AG09319 (cell line): ENCODE measurements around the gene PDE4B.

Source experiments
- DNase-seq: peaks from one replicate; pipeline ENCODE4 v3.0.0-alpha.2; 2010; ENCODE audit warnings: low read depth; ENCODE audit errors: extremely low read depth
- CTCF ChIP-seq: IDR thresholded peaks from 2 replicates; pipeline ENCODE4 v1.5.1; 2011; ENCODE audit warnings: low read depth, mild to moderate bottlenecking, inconsistent platforms, low read length, moderate library complexity

Gene PDE4B

GRCh38 chr1:66242646-66243547 lies 450.2 kb downstream of the PDE4B start:
- TF ChIP-seq CTCF: no peak; the same call in none of the 2 replicates
- peak; percentile 64 for DNase-seq

- DNase-seq: no peak
Measured at GRCh38 chr1:66243548-66244130, 450.9 kb downstream of the PDE4B start.

GRCh38 chr1:66244429-66244828 lies 451.7 kb downstream of the PDE4B start:
- no peak for TF ChIP-seq CTCF
- DNase-seq: no peak

More at GRCh38 chr1:66243548-66244130, 450.9 kb downstream of the PDE4B start:
- no peak for TF ChIP-seq CTCF

- DNase-seq: no peak
- TF ChIP-seq CTCF: no peak
Measured at GRCh38 chr1:66245691-66246090, 453.0 kb downstream of the PDE4B start.

- DNase-seq: no peak
- TF ChIP-seq CTCF: no peak
Measured at GRCh38 chr1:66246351-66247269, 453.9 kb downstream of the PDE4B start.

- DNase-seq: no peak
- TF ChIP-seq CTCF: no peak
Measured at GRCh38 chr1:66247415-66248208, 454.9 kb downstream of the PDE4B start.
